Naive thymus-derived CD4-positive, alpha-beta T cell (primary cell): Measurements from ENCODE around the gene GOLGA8K. TPM values are rescaled to one million over a fixed set of nuclear protein-coding genes. Genes with fewer than 3 reads are reported as not detected.
"Not testable (repeated sequence)": the region's sequence is repeated elsewhere in the genome, so short reads cannot be mapped to it uniquely, and the experiment has no call there.

ENCODE experiments used
- ATAC-seq: fragments of 150-1000 bp; cut with Tn5 transposase; 2 replicates; pipeline ENCODE4 v1.10.0; 2021; ENCODE audit warnings: mild to moderate bottlenecking, moderate library complexity
- CTCF ChIA-PET: fragments of 350-600 bp; sonication (Branson Sonifier 250); formaldehyde crosslinking; loops from one replicate; lab custom pipeline; 2021; ENCODE audit warnings: antibody characterized with exemption; lab: Charles Lee
- POLR2A ChIA-PET: fragments of 350-600 bp; sonication (Branson Sonifier 250); formaldehyde crosslinking; loops from one replicate; lab custom pipeline; 2021; ENCODE audit warnings: antibody characterized with exemption, inconsistent platforms; lab: Charles Lee
- DNase-seq, 9 donors: peaks; one replicate each; pipeline versions ENCODE4 v3.0.0 to v3.0.0-alpha.2; 2020 to 2022; ENCODE audit warnings: mixed read lengths in 1 of 9
- H3K27ac ChIP-seq: one replicate; pipeline ENCODE4 v1.7.0; 2013; ENCODE audit warnings: mild to moderate bottlenecking, low read depth, low read length, moderate library complexity
- H3K27me3 ChIP-seq, 2 donors: one replicate each; pipeline ENCODE4 v1.7.0; 2013; ENCODE audit warnings: low read length in 2 of 2, mild to moderate bottlenecking in 2 of 2, moderate library complexity in 2 of 2; ENCODE audit not compliant: control insufficient read depth in 2 of 2, insufficient read depth in 2 of 2
- H3K36me3 ChIP-seq, 3 experiments: 1 replicate in 2 of 3; 2 replicates in 1 of 3; pipeline ENCODE4 v1.7.0; 2013; ENCODE audit warnings: low read length in 3 of 3, mild to moderate bottlenecking in 3 of 3, moderate library complexity in 1 of 3; ENCODE audit not compliant: insufficient read depth in 3 of 3, control insufficient read depth in 2 of 3
- H3K4me1 ChIP-seq, 2 donors: one replicate each; pipeline ENCODE4 v1.7.0; 2013; ENCODE audit warnings: low read length in 2 of 2, mild to moderate bottlenecking in 2 of 2, moderate library complexity in 1 of 2; ENCODE audit not compliant: control insufficient read depth in 2 of 2, insufficient read depth in 2 of 2
- H3K4me3 ChIP-seq: 2 replicates; pipeline ENCODE4 v1.7.0; 2013; ENCODE audit warnings: mild to moderate bottlenecking, low read length
- H3K9me3 ChIP-seq, 3 experiments: 1 replicate in 2 of 3; 2 replicates in 1 of 3; pipeline ENCODE4 v1.7.0; 2013; ENCODE audit warnings: low read length in 3 of 3; ENCODE audit not compliant: control insufficient read depth in 2 of 3
- H3K27ac Mint-ChIP-seq, 9 donors: one replicate each; pipeline ENCODE4 v1.8.0; 2020 to 2022; ENCODE audit warnings: mixed read lengths in 9 of 9, mild to moderate bottlenecking in 8 of 9, moderate library complexity in 5 of 9, inconsistent platforms in 2 of 9
- H3K27me3 Mint-ChIP-seq, 5 donors: one replicate each; pipeline ENCODE4 v1.8.0; 2021 to 2022; ENCODE audit warnings: mixed read lengths in 5 of 5, mild to moderate bottlenecking in 1 of 5
- H3K36me3 Mint-ChIP-seq, 5 donors: one replicate each; pipeline ENCODE4 v1.8.0; 2020 to 2022; ENCODE audit warnings: mixed read lengths in 5 of 5, mild to moderate bottlenecking in 3 of 5, inconsistent platforms in 1 of 5
- H3K4me1 Mint-ChIP-seq, 7 donors: one replicate each; pipeline ENCODE4 v1.8.0; 2020 to 2022; ENCODE audit warnings: mixed read lengths in 7 of 7, mild to moderate bottlenecking in 3 of 7, inconsistent platforms in 1 of 7
- H3K4me3 Mint-ChIP-seq, 10 donors: one replicate each; pipeline ENCODE4 v1.8.0; 2020 to 2022; ENCODE audit warnings: mild to moderate bottlenecking in 10 of 10, mixed read lengths in 10 of 10, moderate library complexity in 6 of 10, inconsistent platforms in 2 of 10
- H3K9me3 Mint-ChIP-seq, 11 donors: one replicate each; pipeline ENCODE4 v1.8.0; 2020 to 2022; ENCODE audit warnings: mixed read lengths in 11 of 11, mild to moderate bottlenecking in 4 of 11, inconsistent platforms in 1 of 11, moderate library complexity in 1 of 11
- intact Hi-C, 2 donors: fragments of 100-400 bp; cut with micrococcal nuclease; formaldehyde crosslinking; loops; one replicate each; pipeline ENCODE4 v1.15.1; 2023
- polyA plus RNA-seq, 2 donors: library from polyadenylated mRNA; unstranded; fragments of 300-500 nt; fragmentation: Illumina TruSeq; gene quantifications; one replicate each; pipeline ENCODE4 v1.2.3, GENCODE V29; 2021
- total RNA-seq, 6 experiments: library from RNA in 5 of 6; stranded (reverse) in 5 of 6; gene quantifications; 1 replicate in 5 of 6; 2 replicates in 1 of 6; pipeline ENCODE4 v1.2.3 and lab custom pipeline; 2021 to 2026

Gene GOLGA8K
- total and polyA plus RNA-seq, 7 experiments from 2014 or later: 0.36 to 1.5 (median 1.2) TPM; not detected in 2

DNA sequence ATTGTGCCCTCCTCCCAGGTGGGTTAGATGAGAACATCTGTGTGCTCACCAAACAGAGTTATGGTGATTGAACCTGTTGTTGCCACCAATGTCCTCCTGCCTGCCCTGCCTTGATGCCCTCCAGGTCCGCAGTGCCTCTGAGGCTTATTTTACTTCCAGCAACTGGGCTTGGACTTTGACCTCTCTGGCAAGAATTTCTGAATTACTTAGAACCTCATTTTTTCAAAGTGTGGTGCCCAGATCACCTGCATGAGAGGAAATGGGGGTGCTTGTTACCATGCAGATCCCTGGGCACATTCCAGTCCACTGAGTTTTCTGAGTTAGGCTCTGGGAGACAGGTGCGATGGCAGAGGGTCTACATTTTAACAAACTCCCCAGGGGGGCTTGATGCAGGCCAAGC lies 33.0 kb downstream of the GOLGA8K start:
- DNase-seq, H3K9me3 Mint-ChIP-seq, intact Hi-C loops, H3K27me3 ChIP-seq, H3K27ac ChIP-seq, POLR2A ChIA-PET, H3K27me3 Mint-ChIP-seq, ATAC-seq, H3K27ac Mint-ChIP-seq, H3K4me1 Mint-ChIP-seq, H3K36me3 Mint-ChIP-seq, H3K4me1 ChIP-seq, H3K4me3 ChIP-seq, H3K36me3 ChIP-seq, CTCF ChIA-PET, H3K4me3 Mint-ChIP-seq, H3K9me3 ChIP-seq: not testable (repeated sequence)

DNA sequence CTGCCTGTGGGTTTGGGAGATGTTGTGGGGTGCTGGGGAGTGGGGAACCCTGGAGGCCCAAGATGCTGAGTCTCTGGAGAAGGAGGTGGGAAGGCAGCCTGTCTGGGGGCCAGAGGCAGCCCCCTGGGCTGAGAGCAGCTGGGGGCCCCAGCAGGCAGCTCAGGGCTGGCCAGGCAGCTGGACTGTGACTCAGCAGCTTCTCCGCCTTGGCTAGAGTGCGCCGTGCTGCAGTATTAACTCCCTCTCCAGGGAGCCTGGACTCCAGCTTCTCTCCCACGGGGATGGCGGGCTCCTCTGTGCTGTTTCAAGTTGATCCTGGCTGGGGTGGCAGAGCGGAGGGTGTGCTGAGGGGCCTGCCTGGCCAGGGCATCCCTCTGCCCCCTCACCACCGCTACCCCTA lies 36.6 kb downstream of the GOLGA8K start:
- H3K9me3 ChIP-seq, H3K4me1 Mint-ChIP-seq, H3K27me3 Mint-ChIP-seq, CTCF ChIA-PET, H3K27ac ChIP-seq, ATAC-seq, H3K36me3 Mint-ChIP-seq, DNase-seq, H3K27ac Mint-ChIP-seq, H3K4me1 ChIP-seq, H3K4me3 Mint-ChIP-seq, intact Hi-C loops, H3K27me3 ChIP-seq, H3K36me3 ChIP-seq, H3K9me3 Mint-ChIP-seq, POLR2A ChIA-PET, H3K4me3 ChIP-seq: not testable (repeated sequence)

DNA sequence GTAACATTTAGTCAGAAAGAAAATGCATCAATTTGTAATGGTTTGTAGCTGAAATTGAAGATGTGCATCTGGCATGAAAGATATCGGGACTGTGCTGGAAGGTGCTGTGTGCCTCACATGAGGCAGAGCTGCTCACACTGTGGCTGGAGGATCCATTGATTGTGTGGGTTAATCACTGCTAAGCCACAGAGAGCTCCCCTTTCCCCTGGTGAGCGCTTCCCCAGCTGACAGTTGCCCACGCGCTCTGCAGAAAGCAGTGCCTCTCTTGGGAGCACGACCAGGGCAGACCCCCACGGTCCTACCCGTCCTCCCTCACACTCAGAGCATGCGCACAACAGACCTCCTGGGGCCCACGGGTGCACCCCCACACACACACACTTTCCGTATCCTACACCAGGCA lies 37.1 kb downstream of the GOLGA8K start:
- H3K4me1 ChIP-seq, H3K4me3 Mint-ChIP-seq, H3K9me3 Mint-ChIP-seq, CTCF ChIA-PET, H3K36me3 Mint-ChIP-seq, H3K27ac ChIP-seq, H3K9me3 ChIP-seq, intact Hi-C loops, H3K36me3 ChIP-seq, H3K27me3 ChIP-seq, H3K4me3 ChIP-seq, DNase-seq, H3K27ac Mint-ChIP-seq, POLR2A ChIA-PET, ATAC-seq, H3K4me1 Mint-ChIP-seq, H3K27me3 Mint-ChIP-seq: not testable (repeated sequence)

DNA sequence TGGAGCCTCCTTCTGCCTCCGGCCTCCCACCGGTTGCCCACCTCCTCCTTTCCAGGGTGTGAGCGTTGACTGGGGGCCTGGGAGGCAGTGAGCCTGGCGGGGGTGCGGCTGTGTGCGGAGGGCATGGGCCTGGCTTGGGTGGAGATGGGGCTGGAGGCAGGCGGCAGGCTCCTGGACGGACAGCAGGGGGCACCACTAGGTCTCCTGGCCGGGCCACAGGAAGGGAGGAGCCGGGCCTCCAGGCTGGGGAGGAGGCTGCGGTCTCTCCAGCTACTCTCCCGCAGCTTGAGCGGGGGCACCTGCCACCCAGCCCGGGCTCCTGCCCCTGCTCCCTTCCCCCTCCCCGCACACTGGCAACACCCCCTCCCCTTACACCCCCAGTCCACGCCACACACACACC lies 38.1 kb downstream of the GOLGA8K start:
- H3K27ac ChIP-seq, H3K4me3 Mint-ChIP-seq, POLR2A ChIA-PET, H3K4me3 ChIP-seq, CTCF ChIA-PET, H3K27me3 ChIP-seq, H3K36me3 ChIP-seq, H3K9me3 Mint-ChIP-seq, H3K36me3 Mint-ChIP-seq, H3K27ac Mint-ChIP-seq, H3K9me3 ChIP-seq, H3K4me1 ChIP-seq, H3K4me1 Mint-ChIP-seq, intact Hi-C loops, H3K27me3 Mint-ChIP-seq: not testable (repeated sequence)
- peak; percentile 80 for ATAC-seq
- peak in 3 of 9 donors; percentile 44 to 56 (median 53) for DNase-seq

DNA sequence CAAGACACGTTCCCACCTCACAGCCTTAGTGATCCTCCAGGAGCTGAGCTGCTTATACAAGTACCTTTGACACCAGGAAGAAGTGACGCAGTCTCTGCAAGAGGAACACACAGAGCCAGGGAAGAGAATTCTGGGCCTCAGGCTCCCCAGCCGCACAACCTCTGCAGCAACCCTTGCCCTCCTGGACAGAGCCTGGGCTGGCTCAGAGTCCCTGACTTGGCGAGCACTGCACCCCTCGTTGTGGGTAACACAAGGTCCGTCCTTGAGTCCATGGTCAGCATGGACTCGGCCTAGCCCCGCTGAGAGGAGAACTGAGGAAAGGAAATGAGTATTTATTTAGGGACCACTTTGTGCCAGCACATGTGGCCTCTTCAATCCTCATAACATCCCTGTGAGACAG lies 39.6 kb downstream of the GOLGA8K start:
- H3K4me1 ChIP-seq, H3K9me3 Mint-ChIP-seq, H3K9me3 ChIP-seq, H3K27ac Mint-ChIP-seq, H3K36me3 ChIP-seq, H3K4me3 ChIP-seq, intact Hi-C loops, ATAC-seq, H3K27me3 ChIP-seq, POLR2A ChIA-PET, CTCF ChIA-PET, H3K4me3 Mint-ChIP-seq, H3K27me3 Mint-ChIP-seq, H3K4me1 Mint-ChIP-seq, H3K27ac ChIP-seq, DNase-seq, H3K36me3 Mint-ChIP-seq: not testable (repeated sequence)

DNA sequence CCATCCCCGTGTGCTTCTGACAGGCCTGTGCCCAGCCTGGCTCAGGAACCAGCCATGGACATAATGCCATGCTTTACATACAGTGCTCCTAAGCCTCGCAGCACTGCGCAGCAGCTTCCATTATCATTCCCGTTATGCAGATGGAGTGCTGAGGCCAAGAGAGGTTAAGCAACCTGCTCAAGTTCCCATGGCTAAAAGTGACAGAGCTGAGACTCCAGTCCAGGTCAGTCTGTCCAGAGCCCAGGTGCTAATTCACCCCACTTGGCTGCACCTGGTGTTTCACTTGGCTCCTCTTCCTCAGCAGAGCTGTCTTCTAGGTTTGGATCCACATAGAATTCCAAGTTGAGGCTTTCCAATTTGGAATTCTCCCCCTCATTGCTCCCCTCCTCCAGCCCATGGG lies 41.4 kb downstream of the GOLGA8K start:
- H3K4me1 Mint-ChIP-seq, H3K9me3 Mint-ChIP-seq, H3K27ac Mint-ChIP-seq, H3K4me3 ChIP-seq, CTCF ChIA-PET, H3K9me3 ChIP-seq, H3K27ac ChIP-seq, H3K36me3 Mint-ChIP-seq, ATAC-seq, H3K27me3 ChIP-seq, H3K4me3 Mint-ChIP-seq, H3K27me3 Mint-ChIP-seq, intact Hi-C loops, H3K4me1 ChIP-seq, POLR2A ChIA-PET, H3K36me3 ChIP-seq, DNase-seq: not testable (repeated sequence)

DNA sequence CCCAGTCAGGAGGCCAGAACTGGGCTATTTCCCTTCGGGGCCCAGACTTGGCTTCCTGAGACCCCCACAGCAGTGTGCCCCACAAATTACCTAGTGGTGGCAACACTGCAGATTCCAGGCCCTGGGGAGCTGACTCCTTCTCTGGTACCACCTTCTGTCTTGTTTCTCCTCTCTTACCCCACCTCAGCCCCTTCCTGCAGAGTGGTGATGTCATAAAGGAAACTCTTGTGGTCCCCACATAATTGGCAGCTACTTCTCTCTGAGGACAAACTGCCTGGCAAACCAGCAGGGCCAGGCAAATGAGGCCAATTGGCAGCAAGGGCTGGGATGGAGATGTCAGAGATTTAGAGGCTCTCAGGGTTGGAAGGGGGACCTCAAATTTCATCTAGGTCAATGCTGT lies 44.6 kb downstream of the GOLGA8K start:
- H3K4me3 ChIP-seq, H3K27ac ChIP-seq, H3K27me3 ChIP-seq, H3K36me3 ChIP-seq, H3K9me3 ChIP-seq, H3K27ac Mint-ChIP-seq, H3K4me1 ChIP-seq, DNase-seq, H3K4me1 Mint-ChIP-seq, H3K27me3 Mint-ChIP-seq, H3K36me3 Mint-ChIP-seq, CTCF ChIA-PET, intact Hi-C loops, H3K4me3 Mint-ChIP-seq, POLR2A ChIA-PET, H3K9me3 Mint-ChIP-seq: not testable (repeated sequence)
- peak; percentile 24 for ATAC-seq
